MM.1S (cell line): ENCODE results near the gene KIAA1671.

Experiments
- CTCF ChIP-seq: fragments of 300-600 bp; sonication (generic); IDR thresholded peaks from 2 replicates; pipeline ENCODE4 v1.5.1; 2016; ENCODE audit warnings: antibody characterized with exemption, low read length, mixed read lengths
- EZH2 ChIP-seq: fragments of 300-600 bp; sonication (generic); optimal IDR thresholded peaks from 2 replicates; pipeline ENCODE3; 2017; ENCODE audit warnings: low read depth, mild to moderate bottlenecking, antibody characterized with exemption, low read length, mixed read lengths

DNA sequence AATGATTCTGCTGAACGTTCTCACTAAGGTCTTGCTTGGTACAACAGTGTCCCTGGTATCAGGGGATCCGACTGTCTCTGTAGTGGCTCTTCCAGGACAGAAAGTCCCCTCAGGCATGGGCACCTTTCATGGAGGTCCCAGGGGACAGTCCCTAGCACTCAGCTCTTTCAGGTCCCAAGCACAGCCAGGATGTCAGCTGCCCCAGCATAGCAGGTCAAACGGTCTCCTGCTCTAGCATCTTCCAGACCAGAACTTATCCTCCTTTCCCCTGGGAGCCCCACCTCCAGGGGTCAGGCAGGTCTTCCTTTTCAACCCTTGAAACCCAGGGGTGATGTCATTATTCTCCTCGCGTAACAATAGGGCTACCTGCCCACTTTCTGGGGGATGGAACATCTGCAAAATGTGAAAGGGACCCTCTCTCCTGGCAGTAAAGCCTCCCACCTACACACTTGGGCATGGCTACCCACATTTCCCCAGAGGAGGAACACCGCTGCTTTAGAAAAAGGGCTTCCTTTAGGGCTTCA is 222.4 kb downstream of the KIAA1671 start:
- no peak for TF ChIP-seq CTCF
- TF ChIP-seq EZH2: no peak
